Measurements from ENCODE around the gene SLC25A25. TPM values are rescaled to one million over a fixed set of nuclear protein-coding genes. Genes with fewer than 3 reads are reported as not detected.

The SLC25A25 gene
- total RNA-seq, 1 donor from 2014 or later = 14.7 TPM

DNA sequence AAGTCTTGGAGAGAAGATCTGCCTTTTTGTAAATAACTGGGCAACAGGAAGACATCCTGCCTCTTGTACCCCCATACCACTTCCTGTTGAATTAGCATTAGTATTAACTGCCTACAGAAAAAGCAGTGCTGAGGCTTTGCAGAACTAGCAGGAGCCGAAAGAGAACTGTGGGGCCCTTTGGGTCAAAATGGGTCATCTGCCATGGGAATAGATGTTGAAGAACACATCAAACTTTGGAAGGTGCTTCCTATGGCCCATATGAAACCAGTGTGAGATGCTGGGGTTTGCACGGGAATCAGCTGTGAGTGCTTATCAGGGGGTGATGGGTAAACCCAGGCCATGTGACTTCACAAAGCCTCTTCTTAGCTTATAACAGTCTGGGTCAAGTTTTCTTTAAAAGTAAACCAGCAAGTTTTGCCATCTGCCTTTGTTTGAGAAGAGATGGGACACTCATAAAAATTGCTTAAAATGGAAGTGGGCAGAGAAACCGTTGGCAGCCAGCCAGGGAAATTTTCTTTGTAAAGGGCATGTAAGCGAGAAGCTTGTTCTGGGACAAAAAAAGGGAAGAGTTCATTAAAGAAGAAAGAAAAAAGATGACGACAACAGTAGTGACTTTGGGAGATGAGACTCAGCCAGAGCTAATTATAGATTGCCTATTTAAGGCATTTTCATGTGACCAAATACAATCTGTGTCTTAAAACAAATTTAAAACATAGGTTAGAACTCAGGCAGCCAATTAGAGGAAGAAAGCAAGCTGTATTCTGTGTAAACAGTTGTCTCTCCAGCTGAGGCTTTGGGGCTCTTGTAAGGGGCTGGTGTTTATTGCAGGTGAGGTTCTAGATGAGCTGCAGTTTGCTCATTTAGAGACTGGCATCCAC lies 4.4 kb downstream of the SLC25A25 start:
- DNase-seq (ENCODE audit: low read depth, low spot score) = no peak

DNA sequence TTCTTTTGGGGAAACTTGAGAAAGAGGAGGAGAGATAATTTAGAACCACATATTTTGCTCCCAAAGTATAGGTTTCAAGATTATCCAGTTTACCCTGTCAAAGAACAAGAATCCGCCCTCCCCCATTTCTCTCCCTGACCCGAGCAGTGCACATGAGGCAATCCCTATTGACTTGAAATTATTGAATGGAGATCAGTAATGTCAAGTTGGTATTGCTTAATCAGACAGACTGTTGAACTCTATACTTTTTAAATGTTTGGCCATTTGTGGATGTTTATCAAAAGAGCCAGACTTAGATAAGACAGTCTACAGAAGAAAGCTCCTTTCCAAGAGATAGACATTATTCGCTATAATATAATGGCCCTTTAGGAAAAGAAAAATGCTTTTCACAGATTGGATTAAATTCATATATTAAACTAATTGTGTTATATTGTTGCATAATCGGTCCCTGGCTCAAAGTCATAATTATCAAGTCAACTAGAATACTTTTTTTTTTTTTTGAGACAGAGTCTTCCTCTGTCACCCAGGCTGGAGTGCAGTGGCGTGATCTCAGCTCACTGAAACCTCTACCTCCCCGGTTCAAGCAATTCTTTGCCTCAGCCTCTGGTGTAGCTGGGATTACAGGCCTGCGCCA lies 5.3 kb downstream of the SLC25A25 start:
- DNase-seq (ENCODE audit: low read depth, low spot score) = no peak

DNA sequence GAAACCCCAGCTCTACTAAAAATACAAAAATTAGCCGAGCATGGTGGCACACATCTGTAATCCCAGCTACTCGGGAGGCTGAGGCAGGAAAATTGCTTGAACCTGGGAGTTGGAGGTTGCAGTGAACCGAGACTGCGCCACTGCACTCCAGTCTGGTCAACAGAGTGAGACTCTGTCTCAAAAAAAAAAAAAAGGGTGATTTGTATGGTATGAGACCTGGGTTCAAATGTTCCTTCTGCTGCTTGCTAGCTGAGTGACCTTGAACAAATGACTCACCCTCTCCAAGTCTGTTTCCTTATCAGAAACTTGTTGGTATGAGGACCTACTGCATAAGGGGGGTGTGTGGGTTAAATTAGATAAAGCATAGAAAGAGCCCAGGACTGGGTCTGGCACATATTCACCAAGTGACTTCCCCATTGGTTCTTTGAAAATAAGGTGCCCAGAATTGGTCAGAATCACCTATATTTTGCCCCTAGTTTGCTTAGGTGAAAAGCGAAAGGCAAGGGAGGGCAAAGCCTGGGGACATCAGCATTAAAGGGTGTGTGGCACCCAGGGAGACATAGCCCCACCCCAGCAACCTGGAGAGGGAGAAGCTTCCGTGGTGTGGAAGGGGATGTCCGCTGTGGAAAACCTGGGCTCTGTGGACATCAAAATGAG lies 9.9 kb downstream of the SLC25A25 start:
- no peak for DNase-seq (ENCODE audit: low read depth, low spot score)

DNA sequence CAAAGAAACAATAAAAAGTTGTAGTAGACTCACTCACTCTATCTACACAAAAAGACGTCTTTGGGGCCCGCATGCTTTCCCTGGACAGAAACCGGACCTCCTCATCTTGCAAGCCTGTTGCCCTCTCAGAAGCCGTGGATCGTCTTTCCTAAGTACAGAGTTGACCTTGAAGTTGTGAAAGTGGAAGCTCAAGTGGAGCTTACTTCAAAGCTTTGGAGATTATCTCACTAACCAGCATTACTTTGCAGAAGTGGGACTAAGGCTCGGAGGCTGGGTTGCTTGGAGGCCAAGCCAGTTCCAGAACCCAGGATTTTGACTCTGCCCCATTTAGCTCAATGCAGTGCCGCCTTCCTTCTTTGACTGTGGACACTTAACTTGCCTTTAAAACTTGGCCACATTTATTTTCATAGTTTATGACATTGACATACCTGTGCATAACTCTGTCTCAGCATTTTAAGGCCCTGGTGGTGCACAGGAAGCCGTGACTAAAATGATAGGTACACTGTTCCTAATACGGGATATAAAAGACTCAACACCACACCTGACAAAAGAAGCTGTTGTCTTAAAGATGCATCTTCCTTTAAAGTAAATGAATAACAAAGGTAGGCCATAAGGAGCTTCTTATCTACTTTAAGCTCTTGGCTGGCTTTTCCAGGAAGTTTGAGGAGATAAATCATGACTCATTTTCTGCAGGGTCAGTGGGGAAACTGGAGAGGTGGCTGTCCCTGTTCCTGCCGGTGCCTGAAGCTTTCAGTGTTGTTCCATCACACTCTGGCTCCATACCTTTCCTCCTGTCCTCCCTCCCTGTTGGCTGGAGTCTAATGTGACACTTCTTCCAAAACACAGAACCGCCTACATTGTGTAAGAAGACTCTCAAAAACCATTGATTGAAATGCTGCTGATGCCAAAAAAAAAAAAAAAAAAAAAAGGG lies 10.7 kb downstream of the SLC25A25 start:
- DNase-seq (ENCODE audit: low read depth, low spot score) = no peak

DNA sequence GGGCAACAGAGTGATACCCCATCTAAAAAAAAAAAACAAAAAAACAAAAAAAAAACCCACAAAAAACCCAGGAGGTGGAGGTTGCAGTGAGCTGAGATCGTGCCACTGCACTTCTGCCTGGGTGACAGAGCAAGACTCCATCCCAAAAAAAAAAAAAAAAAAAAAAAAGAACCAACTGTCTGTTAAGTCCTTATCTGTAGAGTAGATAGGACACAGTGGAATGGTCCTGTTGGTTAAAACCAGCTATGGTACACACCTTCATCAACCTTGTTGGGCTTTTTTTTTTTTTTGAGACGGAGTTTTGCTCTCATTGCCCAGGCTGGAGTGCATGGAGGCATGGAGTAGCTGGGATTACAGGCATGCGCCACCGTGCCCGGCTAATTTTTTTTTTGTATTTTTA lies 12.2 kb downstream of the SLC25A25 start:
- no peak for DNase-seq (ENCODE audit: low read depth, low spot score)

DNA sequence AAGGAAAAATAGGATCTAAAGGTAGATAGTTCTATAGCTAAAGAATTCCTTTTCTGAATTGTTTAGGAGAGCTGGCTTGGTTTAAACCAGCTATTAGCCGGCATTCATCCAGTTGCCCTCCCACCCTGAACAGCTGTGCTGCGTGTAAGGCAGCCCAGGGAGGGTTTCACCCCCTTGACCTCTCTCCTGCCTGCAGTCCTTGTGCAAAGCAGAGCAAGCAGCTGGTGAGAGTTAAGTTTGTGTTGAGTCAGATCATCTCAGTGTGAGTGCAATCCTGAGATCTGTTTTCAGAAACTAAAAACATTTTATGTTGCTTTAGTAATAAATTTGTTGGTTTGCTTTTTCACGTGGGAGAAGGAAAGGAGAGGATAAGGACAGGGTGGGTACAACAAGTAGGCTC lies 13.0 kb downstream of the SLC25A25 start:
- DNase-seq (ENCODE audit: low read depth, low spot score) = no peak

DNA sequence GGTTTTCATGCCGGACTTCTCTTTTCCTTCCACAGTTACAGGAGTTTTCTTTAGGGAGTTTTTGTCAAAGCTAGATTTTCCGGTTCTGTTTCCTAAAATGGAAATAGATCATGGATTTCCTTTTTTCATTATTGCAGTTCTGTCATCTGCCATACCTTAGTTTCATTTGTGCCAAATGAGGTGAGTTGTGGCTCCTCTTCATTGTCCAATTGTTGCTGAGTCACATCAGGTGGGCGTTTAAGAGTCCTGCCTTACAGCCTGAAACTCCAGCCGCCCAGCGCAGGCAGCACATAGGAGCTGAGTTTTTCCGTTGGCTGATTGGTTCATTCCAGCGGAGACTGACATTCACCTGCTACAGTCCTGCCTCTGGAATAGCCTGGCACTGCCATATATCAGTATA lies 14.1 kb downstream of the SLC25A25 start:
- no peak for DNase-seq (ENCODE audit: low read depth, low spot score)

DNA sequence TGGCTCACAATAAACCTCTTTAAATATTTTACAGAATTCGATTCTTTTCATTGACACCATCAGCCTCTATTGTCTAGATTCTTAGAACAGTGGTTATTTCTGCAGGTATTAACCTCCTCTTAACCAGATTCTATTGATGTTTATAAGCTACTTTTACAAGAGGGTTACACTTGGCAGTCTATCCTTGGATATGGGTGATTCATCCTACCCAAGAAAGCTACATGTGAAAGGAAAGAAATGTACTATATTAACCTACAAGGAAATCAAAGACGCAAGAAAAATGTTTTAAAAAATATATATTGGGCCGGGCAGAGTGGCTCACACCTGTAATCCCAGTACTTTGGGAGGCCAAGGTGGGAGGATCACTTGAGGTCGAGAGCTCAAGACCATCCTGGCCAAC lies 16.7 kb downstream of the SLC25A25 start:
- DNase-seq (ENCODE audit: low read depth, low spot score) = no peak

DNA sequence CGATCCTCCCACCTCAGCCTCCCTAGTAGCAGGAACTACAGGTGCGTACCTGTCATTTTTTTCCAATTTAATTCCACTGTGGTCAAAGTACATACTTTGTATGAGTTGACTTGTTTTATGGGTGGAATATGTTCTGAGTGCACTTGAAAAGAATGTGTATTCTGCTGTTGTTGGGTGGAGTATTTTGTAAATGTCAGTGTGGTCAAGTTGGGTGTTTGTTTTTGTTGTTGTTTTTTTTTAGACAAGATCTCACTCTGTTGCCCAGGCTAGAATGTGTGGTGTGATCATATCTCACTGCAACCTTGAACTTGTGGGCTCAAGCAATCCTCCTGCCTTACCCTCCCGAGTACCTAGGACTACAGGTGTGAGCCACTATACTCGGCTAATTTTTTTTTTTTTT lies 17.9 kb downstream of the SLC25A25 start:
- DNase-seq (ENCODE audit: low read depth, low spot score) = no peak

DNA sequence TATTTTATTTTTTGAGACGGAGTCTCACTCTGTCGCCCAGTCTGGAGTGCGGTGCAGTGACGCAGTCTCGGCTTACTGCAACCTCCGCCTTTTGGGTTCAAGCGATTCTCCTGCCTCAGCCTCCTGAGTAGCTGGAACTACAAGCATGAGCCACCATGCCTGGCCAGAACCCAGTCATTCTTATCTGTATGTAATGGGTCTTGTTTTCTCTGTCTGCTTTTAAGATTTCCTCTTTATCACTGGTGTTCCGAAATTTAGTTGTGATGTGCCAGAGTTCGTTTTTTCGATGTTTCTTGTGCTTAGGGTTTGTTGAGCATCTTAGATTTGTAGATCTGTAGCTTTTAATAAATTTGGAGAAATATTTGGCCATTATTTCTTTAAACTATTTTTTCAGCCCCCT lies 19.2 kb downstream of the SLC25A25 start:
- no peak for DNase-seq (ENCODE audit: low read depth, low spot score)

DNA sequence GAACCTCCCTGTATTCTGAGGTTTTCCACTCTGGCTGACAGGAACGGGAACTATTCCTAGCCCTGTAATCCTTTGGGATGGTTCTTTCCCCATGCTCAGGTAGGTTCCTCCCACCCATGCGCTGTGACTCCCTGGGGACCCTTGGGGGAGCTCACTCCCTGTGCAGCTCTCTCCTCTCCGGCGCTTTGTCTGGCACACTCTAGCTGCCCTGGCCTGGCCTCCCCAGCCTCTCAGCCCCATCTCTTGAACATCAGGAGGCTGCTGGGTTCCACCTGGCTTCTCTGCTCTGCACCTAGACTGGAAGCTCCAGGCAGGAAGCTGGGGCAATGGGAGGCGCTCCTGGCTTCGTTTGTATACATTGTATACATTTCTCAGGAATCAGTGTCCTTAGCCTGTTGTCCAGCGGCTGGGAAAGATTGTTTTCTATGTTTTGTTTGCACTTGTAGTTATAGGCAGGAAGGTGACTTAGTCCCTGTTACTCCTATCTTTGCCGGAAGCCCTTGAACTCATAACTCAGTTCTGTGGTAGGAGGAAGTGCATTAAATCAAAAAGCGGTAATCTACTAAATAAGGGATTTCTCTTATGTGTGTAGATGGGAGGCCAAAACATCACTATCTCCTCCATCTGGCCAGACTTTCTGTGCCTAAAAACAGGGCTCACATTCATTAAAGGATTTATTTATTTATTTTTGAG lies 20.4 kb downstream of the SLC25A25 start:
- DNase-seq (ENCODE audit: low read depth, low spot score) = no peak

DNA sequence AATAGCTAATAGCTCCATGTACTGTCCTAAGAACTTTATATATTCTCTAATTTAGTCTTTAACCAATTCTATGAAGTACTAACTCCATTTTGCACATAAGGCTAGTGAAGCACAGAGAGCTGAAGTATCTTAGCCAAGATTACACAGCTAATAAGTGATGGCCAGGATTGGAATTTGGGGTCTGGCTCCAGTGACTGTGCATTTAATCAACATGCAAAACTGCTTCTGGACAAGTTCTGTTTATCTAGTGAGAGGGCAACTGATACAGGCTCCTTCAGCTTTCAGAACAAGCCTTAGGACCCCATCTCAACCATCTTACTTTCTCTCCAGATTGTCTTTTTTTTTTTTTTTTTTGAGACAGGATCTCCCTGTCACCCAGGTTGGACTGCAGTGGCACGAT lies 21.3 kb downstream of the SLC25A25 start:
- no peak for DNase-seq (ENCODE audit: low read depth, low spot score)

DNA sequence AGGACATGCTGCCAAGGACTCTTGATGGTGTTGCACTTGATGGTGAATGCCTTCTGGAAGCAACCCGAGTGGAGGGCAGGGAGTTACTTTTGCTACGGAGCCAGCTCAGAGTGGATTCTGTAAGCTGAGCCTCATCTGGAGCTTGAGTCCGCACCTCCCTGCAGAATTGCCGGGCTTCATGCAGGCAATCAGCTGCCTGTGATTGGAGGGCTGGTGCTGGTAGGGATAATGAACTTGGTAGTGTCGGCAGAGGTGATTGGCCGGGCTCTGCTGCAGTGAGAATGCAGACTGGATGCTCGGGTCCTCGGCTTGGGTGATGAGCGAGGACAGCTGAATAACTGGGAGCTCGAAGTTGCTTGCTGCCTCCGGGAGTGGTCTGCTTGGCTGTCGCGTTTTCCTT lies 23.1 kb downstream of the SLC25A25 start:
- no peak for DNase-seq (ENCODE audit: low read depth, low spot score)

DNA sequence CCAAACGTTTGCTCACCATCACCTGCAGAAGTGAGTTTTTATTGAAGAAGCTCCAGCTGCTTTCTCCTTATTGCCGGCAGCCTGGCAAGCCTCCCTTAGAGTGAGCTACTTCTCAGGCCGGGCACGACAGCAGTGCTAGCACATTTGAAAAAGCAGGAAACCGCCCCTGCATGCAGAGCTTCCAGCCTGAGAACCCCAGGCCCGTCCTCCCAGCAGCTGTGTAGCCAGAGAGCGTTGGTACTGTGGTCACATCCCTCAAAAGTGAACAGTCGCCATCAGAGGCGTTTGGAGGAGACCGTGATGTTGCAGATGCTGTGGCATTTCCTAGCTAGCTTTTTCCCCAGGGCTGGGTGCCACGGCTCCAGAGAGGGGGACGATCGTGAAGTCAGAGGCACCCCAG lies 23.5 kb downstream of the SLC25A25 start:
- no peak for DNase-seq (ENCODE audit: low read depth, low spot score)

DNA sequence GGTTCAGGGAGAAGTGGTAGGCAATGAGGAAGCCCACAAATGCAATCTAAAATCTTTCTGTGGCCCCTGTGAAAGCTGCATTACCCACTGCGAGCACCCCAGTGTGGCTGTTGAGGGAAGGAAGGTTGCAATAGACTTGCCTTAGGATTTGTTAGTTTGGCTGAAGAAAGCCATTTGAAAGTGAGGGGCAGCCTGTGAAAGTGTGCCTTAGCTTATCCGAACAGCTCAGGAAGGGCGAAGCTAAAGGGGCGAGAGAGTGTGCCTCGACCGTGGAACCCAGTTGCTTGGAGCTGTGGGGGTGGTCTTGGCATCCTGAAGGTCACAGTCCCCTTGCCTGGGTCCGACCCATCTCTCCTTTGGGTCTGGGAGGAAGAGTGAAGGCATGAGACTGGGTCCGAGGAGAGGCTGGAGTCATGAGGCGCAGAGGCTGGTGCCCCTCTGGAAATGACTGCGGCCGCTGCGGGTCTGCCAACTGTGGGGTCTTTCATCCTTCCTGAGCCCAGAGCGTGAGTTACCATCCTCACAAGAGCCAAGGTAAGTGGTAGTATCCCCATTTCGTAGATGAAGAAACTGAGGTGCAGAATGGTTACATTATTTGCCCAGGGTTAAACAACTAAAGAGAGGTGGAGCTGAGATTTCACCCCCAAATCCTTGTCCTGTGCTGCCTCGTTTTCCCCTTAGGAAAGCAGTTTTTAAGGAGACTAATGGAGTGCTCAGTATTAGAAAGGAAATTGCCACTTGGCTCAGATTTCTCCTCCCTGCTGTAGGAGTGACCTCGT lies 24.4 kb downstream of the SLC25A25 start:
- no peak for DNase-seq (ENCODE audit: low read depth, low spot score)

DNA sequence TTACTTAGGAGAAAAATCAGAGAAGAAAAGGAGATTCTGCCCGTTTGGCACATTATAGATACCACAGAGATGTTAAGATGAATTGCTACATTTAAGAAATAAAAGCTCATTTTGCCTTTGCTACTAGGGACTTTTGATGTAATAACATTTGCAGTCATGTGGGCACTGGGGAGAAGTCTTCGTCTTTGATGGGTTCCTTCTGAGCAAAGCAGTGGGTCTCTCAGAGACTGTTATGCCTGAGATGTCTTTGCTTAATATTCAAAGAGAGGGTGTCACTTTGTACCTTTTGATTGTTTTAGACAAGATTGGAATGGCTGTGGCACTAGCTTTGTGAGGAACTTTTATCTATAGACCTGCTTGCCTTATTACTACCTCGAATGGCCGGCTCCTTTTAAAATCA lies 25.0 kb downstream of the SLC25A25 start:
- no peak for DNase-seq (ENCODE audit: low read depth, low spot score)

DNA sequence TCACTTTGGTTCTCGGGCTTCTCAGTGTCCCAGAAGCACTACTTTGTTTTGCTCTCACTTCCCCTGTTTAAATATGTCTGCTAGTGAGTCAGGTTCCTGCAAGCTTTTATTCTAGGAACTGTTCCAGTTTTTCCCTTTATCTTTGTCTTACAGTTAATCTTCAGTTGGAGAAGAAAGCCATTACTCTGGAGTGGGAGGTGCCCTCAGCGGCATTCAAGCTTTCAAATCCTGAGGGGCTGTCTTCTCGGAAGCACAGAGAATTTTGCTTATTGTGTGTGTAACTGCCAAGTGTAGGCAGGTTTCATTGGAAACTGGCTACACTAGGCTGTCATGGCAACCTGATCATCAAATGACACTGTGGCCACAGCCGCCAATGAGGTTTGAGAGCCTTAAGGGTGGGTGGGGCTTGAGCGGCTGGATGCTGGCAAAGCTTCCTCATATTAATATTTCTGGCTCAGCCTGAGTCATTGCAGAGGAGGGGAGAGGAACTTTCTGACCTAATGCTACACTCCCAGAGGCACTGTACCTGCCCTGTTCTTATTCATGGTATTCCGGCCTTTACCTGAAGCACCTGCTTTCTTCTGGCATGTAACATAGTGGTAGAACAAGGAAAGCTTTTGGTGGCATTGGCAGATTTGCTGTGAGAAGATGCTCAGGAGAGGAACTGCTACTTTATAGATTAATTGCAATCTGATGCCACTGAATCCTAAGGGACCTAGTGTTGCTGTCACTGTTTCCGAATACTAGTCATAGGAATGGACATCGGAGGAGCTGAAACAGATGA lies 26.3 kb downstream of the SLC25A25 start:
- peak; percentile 95 for DNase-seq (ENCODE audit: low read depth, low spot score)

DNA sequence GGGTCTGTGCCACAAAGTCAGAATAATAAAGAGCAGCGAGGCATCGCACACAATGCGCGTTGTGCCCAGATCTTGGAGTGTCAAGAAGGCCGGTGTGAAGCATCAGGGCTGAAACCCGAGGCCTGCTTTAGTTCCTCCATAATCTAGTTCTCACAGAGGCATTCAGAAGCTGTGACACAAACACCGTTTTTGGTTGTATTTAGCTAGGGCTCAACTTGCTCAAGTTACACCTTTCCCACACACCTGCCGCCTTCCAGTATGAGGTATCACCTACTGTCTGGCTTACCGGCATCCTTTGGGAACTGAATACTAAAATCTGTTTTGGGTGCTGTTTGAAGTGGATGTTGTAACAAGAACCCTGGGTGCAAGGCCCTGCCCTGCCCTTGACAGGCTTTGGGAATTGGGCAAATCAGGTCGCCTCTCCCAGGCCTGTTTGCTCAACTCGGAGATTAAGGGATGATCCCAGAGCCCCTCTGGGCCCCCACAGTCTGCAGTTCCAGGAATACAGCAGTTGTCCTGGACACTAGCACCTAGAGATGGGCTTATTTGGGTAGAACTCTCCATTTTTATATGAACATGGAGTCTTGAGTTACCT lies 27.0 kb downstream of the SLC25A25 start:
- DNase-seq (ENCODE audit: low read depth, low spot score) = no peak

Data from pulmonary artery endothelial cell (primary cell).